ENCODE data around the gene PHACTR3. TPM values are rescaled to one million over a fixed set of nuclear protein-coding genes. Genes with fewer than 3 reads are reported as not detected.

PHACTR3 gene
- total RNA-seq, 2 donors from 2014 or later: 0.86 to 24.2 TPM

DNA sequence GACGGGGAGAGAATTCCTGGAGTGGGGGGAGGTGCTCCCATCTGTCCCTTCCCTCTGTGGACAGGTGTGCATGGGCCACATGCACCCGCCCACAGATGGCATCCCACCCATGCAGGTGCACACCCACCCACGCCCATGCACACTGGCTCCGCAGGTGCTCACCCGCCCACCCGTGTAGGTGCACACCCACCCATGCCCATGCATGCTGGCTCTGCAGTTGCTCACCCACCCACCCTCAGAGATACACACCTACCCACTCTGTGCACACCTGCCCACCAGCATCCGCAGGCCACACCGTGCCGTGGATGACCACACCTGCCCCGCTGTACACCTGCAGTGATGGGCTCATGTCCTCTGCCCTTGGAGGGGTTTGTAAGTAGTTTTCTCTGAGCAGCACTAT is 132.0 kb downstream of the PHACTR3 start:
- Histone ChIP-seq H3K9me3 (no peaks in the 10 kb centered on the region), H3K27me3 (no peaks in the 10 kb centered on the region), H3K27ac (no peak overlapping the region), H3K36me3 (no peaks in the 10 kb centered on the region), H3K4me3 (no peak overlapping the region), H3K4me1 (no peaks in the 10 kb centered on the region)
- DNase-seq (ENCODE audit: low spot score): no peak
- no peak for TF ChIP-seq CTCF (IDR thresholded peaks at IDR 0.05)

DNA sequence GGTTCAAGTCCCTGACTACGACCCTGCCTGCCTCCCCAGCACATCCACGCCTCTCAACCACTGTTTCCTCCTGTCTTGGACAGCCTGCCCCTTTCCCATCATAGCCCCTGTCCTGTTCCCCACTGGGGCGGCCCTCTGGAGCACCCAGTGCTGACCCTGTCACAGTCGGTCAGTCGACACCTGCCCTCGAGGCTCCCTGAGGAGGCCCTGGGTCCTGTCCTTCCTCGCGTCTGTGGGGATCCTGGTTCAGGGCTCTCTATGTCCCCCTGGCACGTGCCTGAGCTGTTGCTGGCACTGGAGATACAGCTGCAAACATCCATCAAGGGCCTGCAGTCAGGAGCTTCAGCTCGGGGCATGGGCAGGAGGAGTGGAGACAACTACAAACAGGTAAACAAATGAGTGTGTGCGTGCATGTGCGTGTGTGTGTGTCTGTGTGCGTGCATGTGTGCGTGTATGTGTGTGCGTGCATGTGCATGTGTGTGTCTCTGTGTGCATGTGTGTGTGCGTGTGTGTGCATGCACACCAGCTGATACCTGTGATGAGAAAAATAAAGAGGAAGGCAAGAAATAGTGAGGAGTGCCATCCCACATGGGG is 132.8 kb downstream of the PHACTR3 start:
- Histone ChIP-seq H3K27ac (no peak overlapping the region), H3K27me3 (no peaks in the 10 kb centered on the region), H3K4me3 (no peak overlapping the region), H3K9me3 (no peaks in the 10 kb centered on the region), H3K36me3 (no peaks in the 10 kb centered on the region), H3K4me1 (no peaks in the 10 kb centered on the region)
- no peak for DNase-seq (ENCODE audit: low spot score)
- TF ChIP-seq CTCF (IDR thresholded peaks at IDR 0.05): no peak

GRCh38 chr20:59737816-59738215 is 133.5 kb downstream of the PHACTR3 start:
- Histone ChIP-seq H3K9me3 (no peaks in the 10 kb centered on the region), H3K4me3 (no peak overlapping the region), H3K27me3 (no peaks in the 10 kb centered on the region), H3K27ac (no peak overlapping the region), H3K36me3 (no peaks in the 10 kb centered on the region), H3K4me1 (no peaks in the 10 kb centered on the region)
- no peak for TF ChIP-seq CTCF (IDR thresholded peaks at IDR 0.05)
- DNase-seq (ENCODE audit: low spot score): no peak

GRCh38 chr20:59738851-59739250 is 134.5 kb downstream of the PHACTR3 start:
- Histone ChIP-seq H3K36me3 (no peaks in the 10 kb centered on the region), H3K27me3 (no peaks in the 10 kb centered on the region), H3K4me1 (no peaks in the 10 kb centered on the region), H3K9me3 (no peaks in the 10 kb centered on the region), H3K27ac (no peak overlapping the region), H3K4me3 (no peak overlapping the region)
- no peak for DNase-seq (ENCODE audit: low spot score)
- TF ChIP-seq CTCF (IDR thresholded peaks at IDR 0.05): no peak

GRCh38 chr20:59740621-59741020 is 136.3 kb downstream of the PHACTR3 start:
- TF ChIP-seq CTCF (IDR thresholded peaks at IDR 0.05): no peak
- DNase-seq (ENCODE audit: low spot score): no peak
- Histone ChIP-seq H3K4me3 (no peak overlapping the region), H3K4me1 (no peaks in the 10 kb centered on the region), H3K27me3 (no peaks in the 10 kb centered on the region), H3K27ac (no peak overlapping the region), H3K36me3 (no peaks in the 10 kb centered on the region), H3K9me3 (no peaks in the 10 kb centered on the region)

GRCh38 chr20:59741073-59741472 is 136.7 kb downstream of the PHACTR3 start:
- H3K9me3 ChIP-seq: no peaks in the 10 kb centered on the region
- no peak for TF ChIP-seq CTCF (IDR thresholded peaks at IDR 0.05)
- H3K4me1 ChIP-seq: no peaks in the 10 kb centered on the region
- H3K27me3 ChIP-seq: no peaks in the 10 kb centered on the region
- H3K27ac ChIP-seq: no peak overlapping the region
- no peak overlapping the region for H3K4me3 ChIP-seq
- no peak for DNase-seq (ENCODE audit: low spot score)
- H3K36me3 ChIP-seq: no peaks in the 10 kb centered on the region

Data from right atrium auricular region (tissue), 2 donors.